Measurements from ENCODE around the gene C10orf71.

The C10orf71 gene

DNA sequence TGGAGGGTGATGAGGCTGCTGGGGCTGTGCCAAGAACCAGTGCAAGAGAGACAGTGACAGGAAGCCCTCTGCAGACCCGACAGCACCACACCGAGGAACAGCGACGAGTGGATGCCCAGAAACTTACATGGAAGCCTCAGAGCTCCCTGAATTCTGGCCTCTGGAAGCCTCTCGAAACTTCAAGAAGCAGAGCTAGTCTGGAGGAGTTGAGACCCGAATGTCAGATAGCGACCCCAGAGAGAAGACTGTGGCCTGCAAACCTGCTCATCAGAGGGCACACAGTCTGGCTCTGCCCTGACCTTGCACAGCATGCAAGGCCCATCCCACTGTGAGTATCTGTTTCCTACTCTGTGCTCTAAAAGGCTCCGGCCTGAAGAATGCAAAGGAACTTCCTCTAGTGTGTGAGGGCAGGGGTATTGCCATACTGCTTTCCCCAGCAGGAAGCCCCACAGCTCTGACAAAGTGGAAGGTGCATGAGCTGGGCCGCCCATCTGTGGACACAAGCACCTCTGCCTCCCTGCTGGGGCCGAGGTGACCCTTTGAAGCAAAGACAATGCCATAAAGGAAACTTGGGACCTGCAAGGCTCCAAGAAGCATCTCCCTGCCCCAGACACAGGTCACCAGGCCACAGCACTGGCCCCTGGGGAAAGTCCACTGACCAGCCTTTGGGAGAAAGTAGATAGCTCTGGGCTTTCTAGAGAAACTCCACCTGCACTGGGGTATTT is 10.5 kb upstream of the C10orf71 start:
- no peak for DNase-seq (ENCODE audit: low read depth, low spot score)
- ChIA-PET CTCF (no interaction called here), POLR2A (no interaction called here)
- H3K4me3 ChIP-seq (ENCODE audit: low read depth, low read length): no peak overlapping the region
- no peak for TF ChIP-seq CTCF (IDR thresholded peaks at IDR 0.05; ENCODE audit: insufficient read depth, low read length, missing control alignments)

GRCh38 chr10:49289480-49289879 is 9.5 kb upstream of the C10orf71 start:
- CTCF ChIA-PET: no interaction called here
- DNase-seq (ENCODE audit: low read depth, low spot score): no peak
- no peak overlapping the region for H3K4me3 ChIP-seq (ENCODE audit: low read depth, low read length)
- TF ChIP-seq CTCF (IDR thresholded peaks at IDR 0.05; ENCODE audit: insufficient read depth, low read length, missing control alignments): no peak
- POLR2A ChIA-PET: no interaction called here

GRCh38 chr10:49290131-49290530 is 8.8 kb upstream of the C10orf71 start:
- H3K4me3 ChIP-seq (ENCODE audit: low read depth, low read length): no peak overlapping the region
- CTCF ChIA-PET: interaction anchor here (1.5 kb wide), 1 partner anchor 10 kb away, joined by 3 read pairs; no protein-coding TSS in a partner anchor
- DNase-seq (ENCODE audit: low read depth, low spot score): no peak
- no peak for TF ChIP-seq CTCF (IDR thresholded peaks at IDR 0.05; ENCODE audit: insufficient read depth, low read length, missing control alignments)
- POLR2A ChIA-PET: no interaction called here

DNA sequence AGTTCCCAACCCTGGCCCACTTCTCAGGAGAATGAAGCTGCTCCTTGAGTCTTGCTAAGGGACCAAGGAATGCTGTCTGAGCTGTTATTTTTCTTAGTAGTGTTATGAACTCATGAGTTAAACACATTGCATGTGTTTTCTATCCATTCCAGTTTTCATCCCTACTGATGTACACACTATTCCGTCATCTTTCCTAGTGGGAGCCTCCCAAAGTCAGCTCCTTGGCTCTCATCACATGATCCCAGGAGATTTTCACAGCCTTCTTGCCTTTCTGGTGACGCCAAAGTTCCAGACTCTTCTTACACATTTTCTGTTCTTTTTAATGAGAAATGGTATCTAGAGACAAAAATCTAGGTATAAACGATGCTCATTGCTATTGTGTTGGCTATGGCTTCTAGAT is 8.4 kb upstream of the C10orf71 start:
- DNase-seq (ENCODE audit: low read depth, low spot score): no peak
- TF ChIP-seq CTCF (IDR thresholded peaks at IDR 0.05; ENCODE audit: insufficient read depth, low read length, missing control alignments): no peak
- POLR2A ChIA-PET: no interaction called here
- CTCF ChIA-PET: interaction anchor here (1.5 kb wide), 1 partner anchor 9 kb away, joined by 3 read pairs; no protein-coding TSS in a partner anchor
- H3K4me3 ChIP-seq (ENCODE audit: low read depth, low read length): no peak overlapping the region

DNA sequence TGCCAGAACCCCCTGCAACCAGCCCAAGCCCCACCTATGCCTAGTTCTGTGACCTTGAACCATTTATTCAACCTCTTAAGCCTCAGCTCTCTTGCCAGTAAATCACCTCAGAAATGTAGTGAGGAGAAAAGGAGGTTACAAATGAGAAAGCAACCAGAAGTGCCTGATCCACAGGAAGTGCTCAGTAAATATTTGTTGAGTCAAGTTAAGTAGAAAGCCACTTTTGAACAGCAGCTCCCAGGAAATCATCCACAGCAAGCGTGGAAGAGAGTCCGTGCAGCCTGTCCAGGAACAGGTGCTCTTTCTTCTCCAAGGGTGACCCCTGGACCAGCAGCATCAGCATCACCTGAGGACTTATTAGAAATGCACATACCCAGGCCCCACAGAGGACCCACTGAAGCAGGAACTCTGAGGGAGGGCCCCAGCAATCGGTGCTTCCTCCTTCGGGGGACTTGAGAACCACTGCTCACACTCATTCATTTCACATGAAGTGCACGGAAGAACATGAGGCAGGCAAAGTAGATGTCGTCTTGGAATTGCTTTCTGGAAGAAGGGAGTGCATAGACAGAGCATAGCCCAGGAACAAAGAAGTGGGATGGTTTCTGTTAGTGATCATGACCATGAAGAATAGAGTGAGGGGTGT is 6.3 kb upstream of the C10orf71 start:
- no peak for TF ChIP-seq CTCF (IDR thresholded peaks at IDR 0.05; ENCODE audit: insufficient read depth, low read length, missing control alignments)
- no peak for DNase-seq (ENCODE audit: low read depth, low spot score)
- no peak overlapping the region for H3K4me3 ChIP-seq (ENCODE audit: low read depth, low read length)
- CTCF ChIA-PET: interaction anchor here (1.0 kb wide), 1 partner anchor 636 kb away, joined by 3 read pairs; no protein-coding TSS in a partner anchor
- POLR2A ChIA-PET: no interaction called here

DNA sequence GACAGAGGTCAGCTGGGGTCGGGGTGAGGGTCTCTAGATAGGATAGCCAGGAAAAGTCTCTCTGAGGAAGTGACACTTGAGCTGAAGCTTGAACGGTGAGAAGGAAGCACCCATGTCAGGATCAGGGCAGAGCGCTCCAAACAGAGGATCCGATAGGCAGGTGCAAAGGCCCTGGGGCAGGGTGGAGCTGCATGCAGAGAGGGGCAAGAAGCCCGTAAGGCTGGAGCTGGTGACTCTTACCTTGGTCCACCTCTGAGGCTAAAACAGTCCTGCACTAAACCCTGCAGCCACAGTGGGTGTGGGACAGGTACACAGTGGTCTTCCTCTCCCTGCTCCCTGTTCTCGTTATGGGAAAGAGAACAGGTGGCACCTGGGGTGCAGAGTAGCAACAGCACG is 5.8 kb upstream of the C10orf71 start:
- H3K4me3 ChIP-seq (ENCODE audit: low read depth, low read length): no peak overlapping the region
- TF ChIP-seq CTCF (IDR thresholded peaks at IDR 0.05; ENCODE audit: insufficient read depth, low read length, missing control alignments): no peak
- CTCF ChIA-PET: interaction anchor here (1.0 kb wide), 1 partner anchor 637 kb away, joined by 3 read pairs; no protein-coding TSS in a partner anchor
- DNase-seq (ENCODE audit: low read depth, low spot score): no peak
- POLR2A ChIA-PET: no interaction called here

Measured in AG04449 (cell line).